A673 (cell line): Measurements from ENCODE around the gene GATAD2B.

Experiments used
- EZH2 ChIP-seq: fragments of 200-600 bp; sonication (generic); IDR thresholded peaks from 2 replicates; pipeline ENCODE4 v1.6.1; 2017; ENCODE audit warnings: borderline replicate concordance, low read depth, mild to moderate bottlenecking, mixed read lengths, antibody characterized with exemption, low read length; ENCODE audit not compliant: poor library complexity, severe bottlenecking
- TF ChIP-seq, protein P1 (sequence below): fragments of 300-800, 200-600 bp; sonication (generic); conservative IDR thresholded peaks from 2 replicates; pipeline ENCODE4 v1.5.1; 2017; ENCODE audit warnings: low read depth, mild to moderate bottlenecking, antibody characterized with exemption, low read length, moderate library complexity, mixed read lengths

DNA sequence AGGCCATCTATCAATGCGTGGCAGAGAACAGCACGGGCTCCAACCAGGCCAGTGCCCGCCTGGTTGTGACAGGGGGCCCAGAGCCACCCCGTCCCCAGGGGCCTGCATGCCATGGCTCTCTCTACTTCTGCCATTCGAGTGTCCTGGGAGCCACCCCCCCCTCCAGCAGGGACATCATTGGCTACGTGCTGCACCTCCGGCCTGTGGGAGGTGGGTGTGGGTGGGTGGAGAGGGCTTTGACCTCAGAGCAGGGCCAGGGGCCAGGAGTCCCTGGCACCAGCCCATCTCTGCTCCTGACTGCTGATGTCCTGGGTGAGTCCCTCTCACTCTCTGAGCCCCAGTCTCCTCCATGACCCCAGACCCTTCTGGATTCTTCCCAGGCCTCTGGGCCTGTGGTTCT lies 122.3 kb downstream of the GATAD2B start:
- TF ChIP-seq, protein P1, sequence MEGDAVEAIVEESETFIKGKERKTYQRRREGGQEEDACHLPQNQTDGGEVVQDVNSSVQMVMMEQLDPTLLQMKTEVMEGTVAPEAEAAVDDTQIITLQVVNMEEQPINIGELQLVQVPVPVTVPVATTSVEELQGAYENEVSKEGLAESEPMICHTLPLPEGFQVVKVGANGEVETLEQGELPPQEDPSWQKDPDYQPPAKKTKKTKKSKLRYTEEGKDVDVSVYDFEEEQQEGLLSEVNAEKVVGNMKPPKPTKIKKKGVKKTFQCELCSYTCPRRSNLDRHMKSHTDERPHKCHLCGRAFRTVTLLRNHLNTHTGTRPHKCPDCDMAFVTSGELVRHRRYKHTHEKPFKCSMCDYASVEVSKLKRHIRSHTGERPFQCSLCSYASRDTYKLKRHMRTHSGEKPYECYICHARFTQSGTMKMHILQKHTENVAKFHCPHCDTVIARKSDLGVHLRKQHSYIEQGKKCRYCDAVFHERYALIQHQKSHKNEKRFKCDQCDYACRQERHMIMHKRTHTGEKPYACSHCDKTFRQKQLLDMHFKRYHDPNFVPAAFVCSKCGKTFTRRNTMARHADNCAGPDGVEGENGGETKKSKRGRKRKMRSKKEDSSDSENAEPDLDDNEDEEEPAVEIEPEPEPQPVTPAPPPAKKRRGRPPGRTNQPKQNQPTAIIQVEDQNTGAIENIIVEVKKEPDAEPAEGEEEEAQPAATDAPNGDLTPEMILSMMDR = no peak
- TF ChIP-seq EZH2 = no peak
